NT2/D1 (cell line): Measurements from ENCODE around the gene GPR55.

Experiments
- SUZ12 ChIP-seq: IDR thresholded peaks from 2 replicates; pipeline ENCODE4 v1.6.1; 2011; ENCODE audit not compliant: insufficient read length, insufficient read depth; ENCODE audit errors: extremely low read depth
- YY1 ChIP-seq: IDR thresholded peaks from 2 replicates; pipeline ENCODE4 v1.6.1; 2011; ENCODE audit not compliant: insufficient read length, insufficient read depth
- ZNF274 ChIP-seq: IDR thresholded peaks from 2 replicates; pipeline ENCODE4 v1.6.1; 2011; ENCODE audit warnings: mild to moderate bottlenecking, low read depth, low read length

DNA sequence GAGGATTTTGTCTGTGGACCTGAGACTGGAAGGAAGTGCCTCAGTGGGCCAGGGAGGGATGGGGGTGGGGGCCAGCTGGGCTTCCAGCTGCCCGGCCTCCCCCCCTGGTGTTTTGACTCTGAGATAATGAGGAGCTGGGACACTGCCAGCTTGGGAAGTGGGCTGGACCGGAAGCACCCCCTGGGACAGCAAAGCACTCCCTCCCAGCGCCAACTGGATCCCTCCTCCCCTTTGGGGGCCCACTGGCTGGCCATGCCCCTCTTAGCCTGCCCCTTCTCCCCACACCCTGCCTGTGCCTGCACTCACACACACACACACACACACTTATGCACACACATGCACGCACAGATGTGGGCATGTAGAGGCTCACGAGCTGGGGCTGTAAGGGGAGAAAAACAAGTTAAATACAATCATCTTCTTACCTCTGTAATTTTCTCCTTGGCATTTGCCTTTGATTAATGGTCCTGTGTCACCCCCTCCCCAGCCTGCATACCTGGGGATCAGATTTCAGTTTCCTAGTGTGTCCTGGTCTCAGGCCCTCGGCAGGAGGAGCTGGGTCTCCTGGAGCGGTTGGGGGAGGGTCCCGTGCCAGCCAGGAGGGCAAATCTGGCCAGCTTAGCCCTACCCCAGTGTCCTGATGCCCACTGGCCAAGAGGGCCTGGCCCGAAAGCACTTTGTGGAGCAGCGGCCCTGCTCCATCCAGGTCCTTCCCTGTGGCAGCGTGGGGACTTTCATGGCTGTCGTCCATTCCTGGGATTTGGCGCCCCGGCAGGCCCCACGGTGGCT, 56.7 kb downstream of the GPR55 start:
- no peak for TF ChIP-seq ZNF274
- no peak for TF ChIP-seq SUZ12
- TF ChIP-seq YY1 = no peak
